PC-9 (cell line): Measurements from ENCODE around the gene IARS1.

Source experiments
- EZH2 ChIP-seq: fragments of 200-600 bp; sonication (generic); IDR thresholded peaks from 2 replicates; pipeline ENCODE4 v1.8.0; 2017; ENCODE audit warnings: antibody characterized with exemption, low read depth
- TF ChIP-seq, protein P1 (sequence below): fragments of 200-600 bp; sonication (generic); conservative IDR thresholded peaks from 2 replicates; pipeline ENCODE4 v1.6.1; 2017; ENCODE audit warnings: mixed run types, antibody characterized with exemption, mild to moderate bottlenecking, moderate library complexity

DNA sequence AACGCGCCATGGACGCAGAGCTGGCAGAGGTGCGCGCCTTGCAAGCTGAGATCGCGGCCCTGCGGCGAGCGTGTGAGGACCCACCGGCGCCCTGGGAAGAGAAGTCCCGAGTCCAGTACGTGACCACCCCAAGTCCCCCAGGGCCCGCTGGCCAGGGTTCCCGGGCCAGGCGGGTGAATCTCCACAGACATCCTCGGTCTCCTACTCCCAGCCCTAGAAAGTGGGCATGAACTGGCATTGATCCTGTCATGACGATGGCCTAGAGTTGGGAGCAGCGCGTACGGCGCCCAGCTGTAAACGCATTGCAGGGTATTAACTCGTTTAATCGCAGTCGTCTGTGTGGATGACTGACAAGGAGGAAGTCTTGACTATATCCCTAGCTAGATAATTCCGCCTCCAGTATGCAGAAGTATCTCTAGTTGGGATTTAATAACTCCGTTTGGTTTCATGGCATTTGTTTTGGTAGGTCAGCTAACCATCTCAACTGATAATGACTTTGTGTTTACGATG, 32.5 kb upstream of the IARS1 start:
- TF ChIP-seq, protein P1, sequence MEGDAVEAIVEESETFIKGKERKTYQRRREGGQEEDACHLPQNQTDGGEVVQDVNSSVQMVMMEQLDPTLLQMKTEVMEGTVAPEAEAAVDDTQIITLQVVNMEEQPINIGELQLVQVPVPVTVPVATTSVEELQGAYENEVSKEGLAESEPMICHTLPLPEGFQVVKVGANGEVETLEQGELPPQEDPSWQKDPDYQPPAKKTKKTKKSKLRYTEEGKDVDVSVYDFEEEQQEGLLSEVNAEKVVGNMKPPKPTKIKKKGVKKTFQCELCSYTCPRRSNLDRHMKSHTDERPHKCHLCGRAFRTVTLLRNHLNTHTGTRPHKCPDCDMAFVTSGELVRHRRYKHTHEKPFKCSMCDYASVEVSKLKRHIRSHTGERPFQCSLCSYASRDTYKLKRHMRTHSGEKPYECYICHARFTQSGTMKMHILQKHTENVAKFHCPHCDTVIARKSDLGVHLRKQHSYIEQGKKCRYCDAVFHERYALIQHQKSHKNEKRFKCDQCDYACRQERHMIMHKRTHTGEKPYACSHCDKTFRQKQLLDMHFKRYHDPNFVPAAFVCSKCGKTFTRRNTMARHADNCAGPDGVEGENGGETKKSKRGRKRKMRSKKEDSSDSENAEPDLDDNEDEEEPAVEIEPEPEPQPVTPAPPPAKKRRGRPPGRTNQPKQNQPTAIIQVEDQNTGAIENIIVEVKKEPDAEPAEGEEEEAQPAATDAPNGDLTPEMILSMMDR: no peak
- no peak for TF ChIP-seq EZH2
